Naive thymus-derived CD8-positive, alpha-beta T cell (primary cell): ENCODE data around the gene RTRAF. TPM values are rescaled to one million over a fixed set of nuclear protein-coding genes. Genes with fewer than 3 reads are reported as not detected.

Experiments
- ATAC-seq, 2 donors: fragments of 150-1000 bp; cut with Tn5 transposase in 1 of 2; sonication (Bioruptor Pico), chemical (Tn5 transposase) in 1 of 2; 1 replicate in 1 of 2; 2 replicates in 1 of 2; pipeline ENCODE4 v1.10.0; 2021; ENCODE audit warnings: mild to moderate bottlenecking in 2 of 2, moderate library complexity in 2 of 2
- POLR2A ChIA-PET: fragments of 350-600 bp; sonication (Branson Sonifier 250); formaldehyde crosslinking; loops from one replicate; lab custom pipeline; 2021; ENCODE audit warnings: antibody characterized with exemption; lab: Charles Lee
- DNase-seq, 10 donors: peaks; one replicate each; pipeline versions ENCODE4 v3.0.0 to v3.0.0-alpha.2; 2020 to 2022
- H3K27ac Mint-ChIP-seq, 10 donors: one replicate each; pipeline ENCODE4 v1.8.0; 2020 to 2022; ENCODE audit warnings: mild to moderate bottlenecking in 10 of 10, mixed read lengths in 10 of 10, moderate library complexity in 4 of 10, inconsistent platforms in 1 of 10
- H3K27me3 Mint-ChIP-seq, 5 donors: one replicate each; pipeline ENCODE4 v1.8.0; 2021 to 2022; ENCODE audit warnings: mixed read lengths in 5 of 5
- H3K36me3 Mint-ChIP-seq, 3 donors: one replicate each; pipeline ENCODE4 v1.8.0; 2020 to 2022; ENCODE audit warnings: mixed read lengths in 3 of 3, mild to moderate bottlenecking in 2 of 3, inconsistent platforms in 1 of 3
- H3K4me1 Mint-ChIP-seq, 4 donors: one replicate each; pipeline ENCODE4 v1.8.0; 2021 to 2022; ENCODE audit warnings: mixed read lengths in 4 of 4
- H3K4me3 Mint-ChIP-seq, 10 donors: one replicate each; pipeline ENCODE4 v1.8.0; 2020 to 2022; ENCODE audit warnings: mild to moderate bottlenecking in 10 of 10, mixed read lengths in 10 of 10, moderate library complexity in 6 of 10, inconsistent platforms in 1 of 10
- H3K9me3 Mint-ChIP-seq, 9 donors: one replicate each; pipeline ENCODE4 v1.8.0; 2020 to 2022; ENCODE audit warnings: mixed read lengths in 9 of 9, mild to moderate bottlenecking in 3 of 9, inconsistent platforms in 1 of 9, moderate library complexity in 1 of 9
- polyA plus RNA-seq, 3 donors: library from polyadenylated mRNA; unstranded; fragments of 300-500 nt; fragmentation: Illumina TruSeq; gene quantifications; one replicate each; pipeline ENCODE4 v1.2.3, GENCODE V29; 2021
- total RNA-seq, 8 experiments: library from RNA in 2 of 8; stranded (reverse) in 2 of 8; gene quantifications; one replicate each; pipeline ENCODE4 v1.2.3 and lab custom pipeline; 2021 to 2026

Gene RTRAF
- total and polyA plus RNA-seq, 5 experiments from 2014 or later = 105 to 231 (median 166) TPM

- Mint-ChIP-seq H3K4me1 (peaks cover 7 to 34% (median 26%) of the 10 kb centered on the region in 4 donors), H3K36me3 (peaks cover 0 to 90% (median 15%) of the 10 kb centered on the region in 3 donors), H3K27me3 (no peaks in the 10 kb centered on the region)
These were observed 9.0 kb downstream of the RTRAF start for GRCh38 chr14:51998348-51998747.

GRCh38 chr14:51999084-51999483 is 9.7 kb downstream of the RTRAF start:
- DNase-seq = no peak
- Mint-ChIP-seq H3K36me3 (peaks cover 0 to 89% (median 14%) of the 10 kb centered on the region in 3 donors), H3K4me1 (peaks cover 4 to 28% (median 20%) of the 10 kb centered on the region in 4 donors), H3K4me3 (no peak overlapping the region), H3K9me3 (no peaks in the 10 kb centered on the region), H3K27ac (peak overlapping the region in 1 of 10 donors; percentile 13), H3K27me3 (no peaks in the 10 kb centered on the region)
- no peak for ATAC-seq
- POLR2A ChIA-PET = no interaction called here

More at GRCh38 chr14:51998348-51998747, 9.0 kb downstream of the RTRAF start:
- ATAC-seq (no peak), DNase-seq (no peak)
- no peak overlapping the region for H3K27ac Mint-ChIP-seq
- POLR2A ChIA-PET = no interaction called here
- H3K4me3 Mint-ChIP-seq = no peak overlapping the region
- no peaks in the 10 kb centered on the region for H3K9me3 Mint-ChIP-seq

- DNase-seq (no peak), ATAC-seq (no peak)
- Mint-ChIP-seq H3K27ac (peak overlapping the region in 1 of 10 donors; percentile 4), H3K4me1 (peaks cover 4 to 18% (median 12%) of the 10 kb centered on the region in 4 donors), H3K4me3 (no peak overlapping the region), H3K9me3 (no peaks in the 10 kb centered on the region), H3K27me3 (no peaks in the 10 kb centered on the region), H3K36me3 (peaks cover 4 to 89% (median 17%) of the 10 kb centered on the region in 3 donors)
- POLR2A ChIA-PET = no interaction called here
These were observed 10.8 kb downstream of the RTRAF start for GRCh38 chr14:52000019-52000582.

- H3K4me1 Mint-ChIP-seq = peaks cover 5 to 14% (median 11%) of the 10 kb centered on the region in 4 donors
- POLR2A ChIA-PET = no interaction called here
- H3K4me3 Mint-ChIP-seq = no peak overlapping the region
- DNase-seq = no peak
- peaks cover 4 to 91% (median 19%) of the 10 kb centered on the region in 3 donors for H3K36me3 Mint-ChIP-seq
- H3K27me3 Mint-ChIP-seq = no peaks in the 10 kb centered on the region
- ATAC-seq = no peak
- no peak overlapping the region for H3K27ac Mint-ChIP-seq
- H3K9me3 Mint-ChIP-seq = no peaks in the 10 kb centered on the region
These were observed 11.3 kb downstream of the RTRAF start for GRCh38 chr14:52000696-52001095.

GRCh38 chr14:52002542-52002941 is 13.2 kb downstream of the RTRAF start:
- no peak for DNase-seq
- POLR2A ChIA-PET = no interaction called here
- ATAC-seq = no peak
- Mint-ChIP-seq H3K36me3 (peaks cover 7 to 89% (median 26%) of the 10 kb centered on the region in 3 donors), H3K4me3 (no peak overlapping the region), H3K27ac (peak overlapping the region in 2 of 10 donors; percentile 56 to 81), H3K9me3 (no peaks in the 10 kb centered on the region), H3K27me3 (no peaks in the 10 kb centered on the region), H3K4me1 (peaks cover 0 to 6% (median 1%) of the 10 kb centered on the region in 4 donors)

GRCh38 chr14:52003324-52003723 is 14.0 kb downstream of the RTRAF start:
- peaks cover 13 to 93% (median 31%) of the 10 kb centered on the region in 3 donors for H3K36me3 Mint-ChIP-seq
- H3K9me3 Mint-ChIP-seq = no peaks in the 10 kb centered on the region
- POLR2A ChIA-PET = interaction anchor here (1.3 kb wide), 1 partner anchor 10 kb away, joined by 3 read pairs; no protein-coding TSS in a partner anchor
- ATAC-seq (no peak), DNase-seq (no peak)
- H3K27me3 Mint-ChIP-seq = no peaks in the 10 kb centered on the region
- no peak overlapping the region for H3K27ac Mint-ChIP-seq
- H3K4me3 Mint-ChIP-seq = no peak overlapping the region
- H3K4me1 Mint-ChIP-seq = peaks cover 0 to 6% (median 2%) of the 10 kb centered on the region in 4 donors

- Mint-ChIP-seq H3K4me3 (no peak overlapping the region), H3K27me3 (no peaks in the 10 kb centered on the region), H3K4me1 (peaks cover 0 to 6% (median 2%) of the 10 kb centered on the region in 4 donors), H3K36me3 (peaks cover 14 to 92% (median 37%) of the 10 kb centered on the region in 3 donors), H3K27ac (peak overlapping the region in 4 of 10 donors; percentile 11 to 63 (median 36)), H3K9me3 (no peaks in the 10 kb centered on the region)
- ATAC-seq = no peak
- POLR2A ChIA-PET = no interaction called here
- no peak for DNase-seq
These were observed 16.3 kb downstream of the RTRAF start for GRCh38 chr14:52005625-52006024.

GRCh38 chr14:52006361-52006760 is 17.0 kb downstream of the RTRAF start:
- H3K4me1 Mint-ChIP-seq = peaks cover 0 to 6% (median 2%) of the 10 kb centered on the region in 4 donors
- POLR2A ChIA-PET = no interaction called here
- H3K27me3 Mint-ChIP-seq = no peaks in the 10 kb centered on the region
- no peak for DNase-seq
- H3K9me3 Mint-ChIP-seq = no peaks in the 10 kb centered on the region
- H3K4me3 Mint-ChIP-seq = no peak overlapping the region
- H3K36me3 Mint-ChIP-seq = peaks cover 14 to 93% (median 37%) of the 10 kb centered on the region in 3 donors
- peak overlapping the region in 8 of 10 donors; percentile 15 to 60 (median 40) for H3K27ac Mint-ChIP-seq
- ATAC-seq = no peak

GRCh38 chr14:52007211-52007610 is 17.9 kb downstream of the RTRAF start:
- DNase-seq = no peak
- no peaks in the 10 kb centered on the region for H3K9me3 Mint-ChIP-seq
- ATAC-seq = no peak
- peaks cover 14 to 90% (median 34%) of the 10 kb centered on the region in 3 donors for H3K36me3 Mint-ChIP-seq
- H3K4me1 Mint-ChIP-seq = peaks cover 0 to 6% (median 2%) of the 10 kb centered on the region in 4 donors
- H3K27ac Mint-ChIP-seq = peak overlapping the region in 2 of 10 donors; percentile 22 to 33
- no peaks in the 10 kb centered on the region for H3K27me3 Mint-ChIP-seq
- no peak overlapping the region for H3K4me3 Mint-ChIP-seq
- POLR2A ChIA-PET = no interaction called here

- Mint-ChIP-seq H3K27ac (peak overlapping the region in 4 of 10 donors; percentile 21 to 33 (median 22)), H3K4me3 (no peak overlapping the region), H3K4me1 (peaks cover 0 to 5% (median 2%) of the 10 kb centered on the region in 4 donors), H3K36me3 (peaks cover 14 to 86% (median 30%) of the 10 kb centered on the region in 3 donors), H3K27me3 (no peaks in the 10 kb centered on the region), H3K9me3 (no peaks in the 10 kb centered on the region)
- POLR2A ChIA-PET = no interaction called here
- ATAC-seq (no peak), DNase-seq (no peak)
These were observed 18.3 kb downstream of the RTRAF start for GRCh38 chr14:52007637-52008036.

- DNase-seq = no peak
- Mint-ChIP-seq H3K36me3 (peaks cover 14 to 81% (median 30%) of the 10 kb centered on the region in 3 donors), H3K27ac (peak overlapping the region in 2 of 10 donors; percentile 48 to 49), H3K4me1 (peaks cover 0 to 5% (median 2%) of the 10 kb centered on the region in 4 donors), H3K4me3 (no peak overlapping the region), H3K9me3 (no peaks in the 10 kb centered on the region), H3K27me3 (no peaks in the 10 kb centered on the region)
- POLR2A ChIA-PET = no interaction called here
- ATAC-seq = no peak
These were observed 18.8 kb downstream of the RTRAF start for GRCh38 chr14:52008136-52008535.

- H3K27ac Mint-ChIP-seq = peak overlapping the region in 2 of 10 donors; percentile 18 to 77
- peaks cover 10 to 61% (median 24%) of the 10 kb centered on the region in 3 donors for H3K36me3 Mint-ChIP-seq
- no peaks in the 10 kb centered on the region for H3K27me3 Mint-ChIP-seq
- ATAC-seq (no peak), DNase-seq (no peak)
- H3K4me3 Mint-ChIP-seq = no peak overlapping the region
- H3K4me1 Mint-ChIP-seq = peaks cover 3 to 8% (median 7%) of the 10 kb centered on the region in 4 donors
- POLR2A ChIA-PET = no interaction called here
- H3K9me3 Mint-ChIP-seq = no peaks in the 10 kb centered on the region
These were observed 20.9 kb downstream of the RTRAF start for GRCh38 chr14:52010173-52010693.

- POLR2A ChIA-PET = no interaction called here
- H3K27me3 Mint-ChIP-seq = peaks cover 0 to 5% (median 2%) of the 10 kb centered on the region in 5 donors
- H3K9me3 Mint-ChIP-seq = no peaks in the 10 kb centered on the region
- H3K27ac Mint-ChIP-seq = peak overlapping the region in 2 of 10 donors; percentile 33 to 57
- peaks cover 10 to 48% (median 16%) of the 10 kb centered on the region in 3 donors for H3K36me3 Mint-ChIP-seq
- no peak for ATAC-seq
- peaks cover 3 to 8% (median 5%) of the 10 kb centered on the region in 4 donors for H3K4me1 Mint-ChIP-seq
- no peak for DNase-seq
- no peak overlapping the region for H3K4me3 Mint-ChIP-seq
These were observed 22.2 kb downstream of the RTRAF start for GRCh38 chr14:52011523-52011922.
